GM23338 (cell line): ENCODE measurements around the gene HACD2. TPM values are rescaled to one million over a fixed set of nuclear protein-coding genes. Genes with fewer than 3 reads are reported as not detected.

Experiments
- ATAC-seq: fragments of 200-7000 bp; cut with Tn5 transposase; 3 replicates; pipeline ENCODE4 v1.9.1; 2020
- DNase-seq: peaks from one replicate; pipeline ENCODE4 v3.0.0-alpha.2; 2015; ENCODE audit warnings: low spot score
- H2AFZ ChIP-seq: fragments of 200-600 bp; sonication (generic); 2 replicates; pipeline ENCODE4 v1.8.0; 2016; ENCODE audit warnings: antibody characterized with exemption, mild to moderate bottlenecking, moderate library complexity
- H3F3A ChIP-seq: fragments of 200-600 bp; sonication (generic); replicated peaks from 2 replicates; pipeline ENCODE4 v1.8.0; 2017; ENCODE audit warnings: antibody characterized with exemption, mixed run types, low read depth
- H3K27ac ChIP-seq: fragments of 200-600 bp; sonication (generic); 2 replicates; pipeline ENCODE4 v1.6.1; 2016; ENCODE audit warnings: low read depth
- H3K27me3 ChIP-seq: fragments of 200-600 bp; sonication (generic); 2 replicates; pipeline ENCODE4 v1.8.0; 2016; ENCODE audit warnings: mild to moderate bottlenecking, mixed run types, moderate library complexity; ENCODE audit not compliant: insufficient read depth
- H3K36me3 ChIP-seq: fragments of 200-600 bp; sonication (generic); 2 replicates; pipeline ENCODE4 v1.8.0; 2016; ENCODE audit warnings: mild to moderate bottlenecking; ENCODE audit not compliant: insufficient read depth
- H3K4me1 ChIP-seq: fragments of 200-600 bp; sonication (generic); 2 replicates; pipeline ENCODE4 v1.8.0; 2016; ENCODE audit warnings: mild to moderate bottlenecking, moderate library complexity; ENCODE audit not compliant: insufficient read depth
- H3K4me2 ChIP-seq: fragments of 200-600 bp; sonication (generic); 2 replicates; pipeline ENCODE4 v1.7.1; 2017; ENCODE audit warnings: mixed run types
- H3K4me3 ChIP-seq: fragments of 200-600 bp; sonication (generic); 2 replicates; pipeline ENCODE4 v1.6.1; 2016; ENCODE audit warnings: mixed run types
- H3K79me2 ChIP-seq: fragments of 200-600 bp; sonication (generic); replicated peaks from 2 replicates; pipeline ENCODE4 v1.8.0; 2017; ENCODE audit warnings: mild to moderate bottlenecking; ENCODE audit not compliant: insufficient read depth
- H3K9me2 ChIP-seq: fragments of 200-600 bp; sonication (generic); 2 replicates; pipeline ENCODE4 v1.8.0; 2017; ENCODE audit not compliant: insufficient read depth
- H4K20me1 ChIP-seq: fragments of 200-600 bp; sonication (generic); replicated peaks from 2 replicates; pipeline ENCODE4 v1.8.0; 2017; ENCODE audit warnings: mild to moderate bottlenecking; ENCODE audit not compliant: insufficient read depth
- H3K27ac Mint-ChIP-seq: 2 replicates; pipeline ENCODE4 v1.8.0; 2020; ENCODE audit warnings: inconsistent platforms, mild to moderate bottlenecking, moderate library complexity, mixed read lengths
- H3K27me3 Mint-ChIP-seq: 3 replicates; pipeline ENCODE4 v1.8.0; 2022; ENCODE audit warnings: low read depth, mild to moderate bottlenecking, moderate library complexity, mixed read lengths, inconsistent platforms; ENCODE audit not compliant: insufficient read depth, poor library complexity
- H3K36me3 Mint-ChIP-seq: 3 replicates; pipeline ENCODE4 v1.8.0; 2021; ENCODE audit warnings: low read depth, mild to moderate bottlenecking, inconsistent platforms, moderate library complexity, mixed read lengths
- H3K4me1 Mint-ChIP-seq: 3 replicates; pipeline ENCODE4 v1.8.0; 2020; ENCODE audit warnings: mild to moderate bottlenecking, inconsistent platforms, mixed read lengths
- H3K4me3 Mint-ChIP-seq: 3 replicates; pipeline ENCODE4 v1.8.0; 2021; ENCODE audit warnings: moderate library complexity, mild to moderate bottlenecking, inconsistent platforms, mixed read lengths
- H3K9me3 Mint-ChIP-seq: 3 replicates; pipeline ENCODE4 v1.8.0; 2020; ENCODE audit warnings: moderate library complexity, mild to moderate bottlenecking, inconsistent platforms, mixed read lengths
- CTCF ChIP-seq, 2 experiments: fragments of 200-600 bp in 1 of 2; sonication (generic) in 1 of 2; conservative IDR thresholded peaks; 2 replicates each; pipeline versions ENCODE4 v1.5.1 to v1.6.1; 2016 to 2017; ENCODE audit warnings: antibody characterized with exemption in 2 of 2, low read depth in 2 of 2, mild to moderate bottlenecking in 2 of 2, moderate library complexity in 1 of 2
- ETS1 ChIP-seq: IDR thresholded peaks from 2 replicates; pipeline ENCODE4 v1.6.1; 2016; ENCODE audit warnings: antibody characterized with exemption
- EZH2 ChIP-seq: fragments of 200-600 bp; sonication (generic); IDR thresholded peaks from one replicate; pipeline ENCODE4 v1.8.0; 2017; ENCODE audit warnings: antibody characterized with exemption, mild to moderate bottlenecking, low read depth; ENCODE audit not compliant: unreplicated experiment
- EZH2phosphoT487 ChIP-seq: fragments of 200-600 bp; sonication (generic); IDR thresholded peaks from one replicate; pipeline ENCODE4 v1.8.1; 2018; ENCODE audit warnings: antibody characterized with exemption; ENCODE audit not compliant: unreplicated experiment
- JUNB ChIP-seq: IDR thresholded peaks from one replicate; pipeline ENCODE4 v1.6.1; 2016; ENCODE audit warnings: antibody characterized with exemption; ENCODE audit not compliant: unreplicated experiment
- NANOG ChIP-seq: IDR thresholded peaks from 2 replicates; pipeline ENCODE4 v1.6.1; 2016; ENCODE audit warnings: antibody characterized with exemption, borderline replicate concordance
- POLR2AphosphoS5 ChIP-seq: IDR thresholded peaks from 2 replicates; pipeline ENCODE4 v1.6.1; 2016; ENCODE audit warnings: antibody characterized with exemption, low read depth
- STAT1 ChIP-seq: IDR thresholded peaks from one replicate; pipeline ENCODE4 v1.6.1; 2016; ENCODE audit warnings: antibody characterized with exemption; ENCODE audit not compliant: unreplicated experiment
- ZNF114 ChIP-seq: fragments of 250-450 bp; sonication (Bioruptor Pico); IDR thresholded peaks from 2 replicates; pipeline ENCODE4 v1.5.0; 2020; ENCODE audit warnings: mild to moderate bottlenecking, moderate library complexity
- ZNF462 ChIP-seq: fragments of 250-450 bp; sonication (Bioruptor Pico); IDR thresholded peaks from 2 replicates; pipeline ENCODE4 v1.5.0; 2020; ENCODE audit warnings: mild to moderate bottlenecking, moderate library complexity
- polyA plus RNA-seq: library from polyadenylated mRNA; unstranded; fragments of >200 nt; fragmentation: Nextera tagmentation; extraction: Ambion mirVana; gene quantifications from 2 replicates; pipeline ENCODE4 v1.2.1, GENCODE V29; 2016
- total RNA-seq: library from RNA; depleted of rRNA; stranded (reverse); fragments of >200 nt; shearing (Covaris generic); gene quantifications from 2 replicates; pipeline ENCODE4 v1.2.3, GENCODE V29; 2014

The HACD2 gene
- total and polyA plus RNA-seq, 2 experiments from 2014 or later, result 13.4 to 31.5 TPM

GRCh38 chr3:123449102-123449996, 135.5 kb downstream of the HACD2 start (continued):
- no peak for TF ChIP-seq CTCF (conservative IDR thresholded peaks at IDR 0.05; ENCODE audit: low read depth in 2 of 2)
- TF ChIP-seq JUNB, result no peak
- no peak for TF ChIP-seq NANOG
- TF ChIP-seq STAT1, result no peak
- TF ChIP-seq ETS1, result no peak
- no peak for TF ChIP-seq ZNF114 (CRISPR knock-in tag)
- TF ChIP-seq EZH2phosphoT487, result no peak

GRCh38 chr3:123448536-123449101, 136.2 kb downstream of the HACD2 start, which contains the start of gene ADCY5:
ADCY5 (minus strand) TSS chr3:123449090; CDS start chr3:123448545, 545 bp downstream.
- Mint-ChIP-seq H3K9me3 (no peaks in the 10 kb centered on the region; the same call in 1 of the 3 replicates), H3K27me3 (peaks cover 38% of the 10 kb centered on the region), H3K36me3 (peaks cover 3% of the 10 kb centered on the region; the same call in 1 of the 3 replicates), H3K4me1 (peaks cover 30% of the 10 kb centered on the region), H3K27ac (no peak within 1 kb of the TSS), H3K4me3 (peak within 1 kb of the TSS; percentile 69)
- Histone ChIP-seq H3K4me2 (peak within 1 kb of the TSS; percentile 96), H3K4me1 (peaks cover 14% of the 10 kb centered on the region; the same call in 1 of the 2 replicates), H3K36me3 (no peaks in the 10 kb centered on the region), H3K9me2 (no peaks in the 10 kb centered on the region), H3K79me2 (no peaks in the 10 kb centered on the region), H3F3A (no peaks in the 10 kb centered on the region; the same call in 1 of the 2 replicates), H3K27me3 (peaks cover 46% of the 10 kb centered on the region), H4K20me1 (0 out of 2 replicates have a peak, but pooled peaks cover 10% of the 10 kb centered on the region), H3K4me3 (peak within 1 kb of the TSS; percentile 75), H2AFZ (peak within 1 kb of the TSS; percentile 98), H3K27ac (no peak within 1 kb of the TSS)
- no peak for TF ChIP-seq ZNF114 (CRISPR knock-in tag)
- TF ChIP-seq EZH2, result peak; percentile 63
- no peak for TF ChIP-seq POLR2AphosphoS5
- no peak for TF ChIP-seq ZNF462 (CRISPR knock-in tag)
- no peak for TF ChIP-seq CTCF (conservative IDR thresholded peaks at IDR 0.05; ENCODE audit: low read depth in 2 of 2)
- ATAC-seq (peak; percentile 34), DNase-seq (peak; percentile 68)
